Ascending aorta (tissue), 2 donors: ENCODE data around the gene PTPRK. TPM values are rescaled to one million over a fixed set of nuclear protein-coding genes. Genes with fewer than 3 reads are reported as not detected.

Source experiments
- DNase-seq, 2 donors: peaks; one replicate each; pipeline ENCODE4 v3.0.0-alpha.2; 2019; ENCODE audit warnings: low spot score in 2 of 2
- H3K27ac ChIP-seq, 2 donors: fragments of 200-600 bp; sonication (generic); one replicate each; pipeline ENCODE4 v1.5.1; 2016 to 2017; ENCODE audit warnings: mild to moderate bottlenecking in 1 of 2
- H3K27me3 ChIP-seq: fragments of 200-600 bp; sonication (generic); one replicate; pipeline ENCODE4 v1.5.1; 2017
- H3K36me3 ChIP-seq, 2 donors: fragments of 200-600 bp; sonication (generic); one replicate each; pipeline ENCODE4 v1.5.1; 2016
- H3K4me1 ChIP-seq, 2 donors: fragments of 200-600 bp; sonication (generic); one replicate each; pipeline ENCODE4 v1.5.1; 2016 to 2017; ENCODE audit warnings: mild to moderate bottlenecking in 1 of 2
- H3K4me3 ChIP-seq, 2 donors: fragments of 200-600 bp; sonication (generic); one replicate each; pipeline ENCODE4 v1.5.1; 2016 to 2017; ENCODE audit warnings: mild to moderate bottlenecking in 1 of 2
- H3K9me3 ChIP-seq, 2 donors: fragments of 200-600 bp; sonication (generic); one replicate each; pipeline ENCODE4 v1.5.1; 2016
- intact Hi-C: fragments of 100-400 bp; cut with DNase I; formaldehyde crosslinking; loops from one replicate; pipeline ENCODE4 v1.15.1; 2023
- total RNA-seq: library from RNA; depleted of rRNA; stranded (reverse); fragments of >200 nt; gene quantifications from one replicate; pipeline ENCODE4 v1.1.0, GENCODE V29; 2016
- TF ChIP-seq, protein P1 (sequence below), 3 experiments: fragments of 200-600 bp in 2 of 3; fragments of 450-650 bp in 1 of 3; sonication (generic) in 2 of 3; IDR thresholded peaks; one replicate each; pipeline ENCODE4 v1.5.1; 2016 to 2019; ENCODE audit warnings: antibody characterized with exemption in 3 of 3, mild to moderate bottlenecking in 1 of 3, moderate library complexity in 1 of 3

Gene PTPRK
- total RNA-seq, 1 donor from 2014 or later: 73.1 TPM

DNA sequence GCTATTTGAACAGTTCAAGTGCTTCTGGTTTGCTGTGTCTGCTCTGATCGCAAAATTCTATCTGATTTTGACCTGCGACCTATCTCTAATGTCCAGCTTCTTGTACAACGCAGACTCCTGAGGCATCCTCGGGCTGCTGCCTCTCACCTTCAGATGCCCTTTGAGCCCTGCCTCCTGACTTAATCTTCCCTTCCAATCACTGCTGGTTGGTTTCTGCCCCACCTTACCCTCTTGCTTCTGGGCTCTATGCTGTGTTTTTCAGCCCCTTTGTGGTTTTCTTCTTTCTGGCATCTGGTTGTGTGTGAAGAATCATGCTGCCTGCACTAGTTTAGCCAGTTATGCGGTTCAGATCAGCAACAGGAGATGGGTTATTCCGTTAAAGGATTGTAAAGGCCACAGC is 488.4 kb downstream of the PTPRK start:
- no peak overlapping the region for H3K27ac ChIP-seq
- intact Hi-C loops: no loop called here
- no peaks in the 10 kb centered on the region for H3K4me1 ChIP-seq
- no peaks in the 10 kb centered on the region for H3K27me3 ChIP-seq
- DNase-seq: no peak
- TF ChIP-seq, protein P1, sequence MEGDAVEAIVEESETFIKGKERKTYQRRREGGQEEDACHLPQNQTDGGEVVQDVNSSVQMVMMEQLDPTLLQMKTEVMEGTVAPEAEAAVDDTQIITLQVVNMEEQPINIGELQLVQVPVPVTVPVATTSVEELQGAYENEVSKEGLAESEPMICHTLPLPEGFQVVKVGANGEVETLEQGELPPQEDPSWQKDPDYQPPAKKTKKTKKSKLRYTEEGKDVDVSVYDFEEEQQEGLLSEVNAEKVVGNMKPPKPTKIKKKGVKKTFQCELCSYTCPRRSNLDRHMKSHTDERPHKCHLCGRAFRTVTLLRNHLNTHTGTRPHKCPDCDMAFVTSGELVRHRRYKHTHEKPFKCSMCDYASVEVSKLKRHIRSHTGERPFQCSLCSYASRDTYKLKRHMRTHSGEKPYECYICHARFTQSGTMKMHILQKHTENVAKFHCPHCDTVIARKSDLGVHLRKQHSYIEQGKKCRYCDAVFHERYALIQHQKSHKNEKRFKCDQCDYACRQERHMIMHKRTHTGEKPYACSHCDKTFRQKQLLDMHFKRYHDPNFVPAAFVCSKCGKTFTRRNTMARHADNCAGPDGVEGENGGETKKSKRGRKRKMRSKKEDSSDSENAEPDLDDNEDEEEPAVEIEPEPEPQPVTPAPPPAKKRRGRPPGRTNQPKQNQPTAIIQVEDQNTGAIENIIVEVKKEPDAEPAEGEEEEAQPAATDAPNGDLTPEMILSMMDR (IDR thresholded peaks at IDR 0.05): no peak
- no peaks in the 10 kb centered on the region for H3K9me3 ChIP-seq
- no peak overlapping the region for H3K4me3 ChIP-seq
- no peaks in the 10 kb centered on the region for H3K36me3 ChIP-seq

DNA sequence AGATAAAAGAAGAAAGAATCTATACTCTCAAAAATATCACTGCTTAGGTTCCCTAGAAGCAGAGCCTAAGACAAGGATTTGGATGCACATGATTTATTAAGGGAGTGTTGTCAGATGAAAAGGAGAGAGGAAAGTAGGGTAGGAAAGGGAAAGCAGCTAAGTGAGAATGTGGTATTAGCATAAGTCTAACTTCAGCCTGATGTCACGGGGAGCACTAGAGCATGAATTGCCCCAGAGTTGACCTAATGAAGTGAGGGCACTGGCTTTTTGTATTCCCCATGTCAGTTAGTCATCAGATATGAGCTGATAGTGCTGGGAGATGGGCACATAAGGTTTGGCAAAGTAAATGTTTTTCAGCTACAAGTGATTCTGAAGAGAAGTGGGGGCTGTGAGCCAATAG is 490.6 kb downstream of the PTPRK start:
- Histone ChIP-seq H3K4me1 (no peaks in the 10 kb centered on the region), H3K27ac (no peak overlapping the region), H3K36me3 (no peaks in the 10 kb centered on the region), H3K4me3 (no peak overlapping the region), H3K27me3 (no peaks in the 10 kb centered on the region), H3K9me3 (no peaks in the 10 kb centered on the region)
- TF ChIP-seq, protein P1 (IDR thresholded peaks at IDR 0.05): no peak
- intact Hi-C loops: no loop called here
- no peak for DNase-seq

DNA sequence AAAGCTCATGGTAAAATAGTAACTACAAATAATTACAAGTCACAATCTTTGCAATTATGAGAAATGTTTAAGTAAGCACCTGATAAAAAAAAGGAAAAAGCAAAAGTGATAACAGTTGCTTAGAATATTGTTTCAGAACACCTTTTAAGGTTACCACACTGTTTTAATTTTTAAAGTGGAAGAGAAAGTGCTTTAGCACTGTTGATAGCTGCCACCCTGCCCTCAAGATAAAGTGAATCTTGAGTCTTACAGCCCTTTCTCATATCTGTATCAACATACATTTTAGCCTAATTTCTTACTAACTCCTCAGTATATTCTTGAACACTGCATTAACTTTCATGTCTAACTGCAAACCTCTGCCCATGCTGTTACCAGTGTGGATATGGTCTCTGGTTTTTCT is 492.2 kb downstream of the PTPRK start:
- Histone ChIP-seq H3K36me3 (no peaks in the 10 kb centered on the region), H3K9me3 (no peaks in the 10 kb centered on the region), H3K4me1 (no peaks in the 10 kb centered on the region), H3K4me3 (no peak overlapping the region), H3K27me3 (no peaks in the 10 kb centered on the region), H3K27ac (no peak overlapping the region)
- intact Hi-C loops: no loop called here
- no peak for DNase-seq
- TF ChIP-seq, protein P1 (IDR thresholded peaks at IDR 0.05): no peak

DNA sequence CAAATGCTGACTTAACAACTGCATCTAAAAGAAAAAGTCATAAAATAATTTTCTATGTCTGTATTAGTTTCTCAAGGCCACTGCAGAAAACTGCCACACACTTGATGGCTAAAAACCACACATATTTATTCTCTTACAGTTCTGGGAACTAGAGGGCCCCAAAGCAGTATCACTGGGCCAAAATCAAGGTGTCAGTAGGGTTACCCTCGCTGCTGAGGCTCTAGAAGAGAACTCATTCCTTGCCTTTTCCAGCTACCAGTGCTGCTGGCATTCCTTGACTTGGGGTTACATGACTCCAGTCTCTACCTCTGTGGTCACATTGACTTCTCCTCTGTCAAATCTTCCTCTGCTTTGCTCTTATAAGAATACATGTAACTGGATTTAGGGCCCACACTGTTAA is 494.9 kb downstream of the PTPRK start:
- intact Hi-C loops: no loop called here
- H3K27me3 ChIP-seq: no peaks in the 10 kb centered on the region
- H3K4me3 ChIP-seq: no peak overlapping the region
- H3K36me3 ChIP-seq: no peaks in the 10 kb centered on the region
- no peaks in the 10 kb centered on the region for H3K9me3 ChIP-seq
- TF ChIP-seq, protein P1 (IDR thresholded peaks at IDR 0.05): no peak
- DNase-seq: no peak
- H3K27ac ChIP-seq: no peak overlapping the region
- H3K4me1 ChIP-seq: no peaks in the 10 kb centered on the region

- H3K4me3 ChIP-seq: no peak overlapping the region
- TF ChIP-seq, protein P1 (IDR thresholded peaks at IDR 0.05): no peak
- intact Hi-C loops: no loop called here
- H3K36me3 ChIP-seq: no peaks in the 10 kb centered on the region
- no peak for DNase-seq
- H3K27me3 ChIP-seq: no peaks in the 10 kb centered on the region
- no peaks in the 10 kb centered on the region for H3K4me1 ChIP-seq
- H3K27ac ChIP-seq: no peak overlapping the region
- no peaks in the 10 kb centered on the region for H3K9me3 ChIP-seq
These were observed 495.4 kb downstream of the PTPRK start for GRCh38 chr6:128024969-128025368.

DNA sequence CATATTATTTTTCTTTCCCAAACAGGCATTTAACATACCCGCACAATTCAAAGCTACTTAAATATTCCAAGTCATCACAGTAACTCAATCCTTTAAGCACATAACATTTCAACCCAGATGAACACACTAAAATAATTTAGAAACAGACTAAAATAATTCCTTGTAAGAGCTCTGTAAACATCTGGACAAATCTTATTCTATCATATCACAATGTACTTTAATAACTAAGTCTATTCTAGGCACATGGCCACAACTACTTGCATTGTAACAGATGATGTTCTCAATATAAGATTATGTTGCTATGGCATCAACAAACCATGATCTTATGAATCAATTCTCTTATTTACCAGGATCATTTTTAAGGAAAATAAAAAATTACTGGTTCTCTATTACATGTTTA is 496.4 kb downstream of the PTPRK start:
- Histone ChIP-seq H3K4me3 (no peak overlapping the region), H3K9me3 (no peaks in the 10 kb centered on the region), H3K36me3 (no peaks in the 10 kb centered on the region), H3K27ac (no peak overlapping the region), H3K4me1 (no peaks in the 10 kb centered on the region), H3K27me3 (no peaks in the 10 kb centered on the region)
- no peak for DNase-seq
- intact Hi-C loops: no loop called here
- TF ChIP-seq, protein P1 (IDR thresholded peaks at IDR 0.05): no peak
